GM12878 (cell line): ENCODE data around the gene KLHDC9. TPM values are rescaled to one million over a fixed set of nuclear protein-coding genes. Genes with fewer than 3 reads are reported as not detected.
A peak's percentile ranks its signal among the peaks of the same experiment; 100 is the strongest.

ENCODE experiments used
- CTCF ChIP-seq, 3 experiments: IDR thresholded peaks in 2 of 3; conservative IDR thresholded peaks in 1 of 3; 2 replicates each; pipeline ENCODE4 v1.5.1; 2011; ENCODE audit warnings: low read depth in 3 of 3, low read length in 3 of 3, mild to moderate bottlenecking in 3 of 3, control low read depth in 2 of 3, moderate library complexity in 2 of 3, inconsistent platforms in 1 of 3, mixed read lengths in 1 of 3; ENCODE audit not compliant: control insufficient read depth in 2 of 3, insufficient read depth in 1 of 3; ENCODE audit errors: extremely low read depth in 1 of 3
- CUX1 ChIP-seq: IDR thresholded peaks from 2 replicates; pipeline ENCODE4 v1.6.1; 2012; ENCODE audit warnings: improper control_type of control experiment, low read depth, low read length; ENCODE audit not compliant: insufficient replicate concordance
- E2F8 ChIP-seq: fragments of 450-650 bp; IDR thresholded peaks from 2 replicates; pipeline ENCODE4 v1.6.1; 2018; ENCODE audit warnings: mild to moderate bottlenecking, low read depth, moderate library complexity; ENCODE audit not compliant: partially characterized antibody
- ELK1 ChIP-seq: IDR thresholded peaks from 2 replicates; pipeline ENCODE4 v1.6.1; 2012; ENCODE audit warnings: low read depth, low read length, improper control_type of control experiment
- IKZF1 ChIP-seq: fragments of 450-650 bp; conservative IDR thresholded peaks from 2 replicates; pipeline ENCODE4 v1.6.1; 2017; ENCODE audit warnings: antibody characterized with exemption, mild to moderate bottlenecking
- SIX5 ChIP-seq: IDR thresholded peaks from 2 replicates; pipeline ENCODE4 v1.6.1; 2011; ENCODE audit warnings: mild to moderate bottlenecking, low read depth, low read length, moderate library complexity; ENCODE audit not compliant: severe bottlenecking
- SREBF1 ChIP-seq: IDR thresholded peaks from 2 replicates; pipeline ENCODE4 v1.6.1; 2012; ENCODE audit warnings: mild to moderate bottlenecking, low read length
- ZBTB33 ChIP-seq: fragments of 450-650 bp; IDR thresholded peaks from 2 replicates; pipeline ENCODE4 v1.6.1; 2017; ENCODE audit warnings: mild to moderate bottlenecking
- ZNF592 ChIP-seq: fragments of 450-650 bp; IDR thresholded peaks from 2 replicates; pipeline ENCODE4 v1.6.1; 2017; ENCODE audit warnings: mild to moderate bottlenecking, moderate library complexity
- polyA plus RNA-seq, 11 experiments: library from polyadenylated mRNA; depleted of rRNA in 4 of 11; unstranded in 6 of 11; stranded (reverse) in 5 of 11; fragments of >200 nt; fragmentation: Nextera tagmentation in 4 of 11; fragmentation: Illumina TruSeq in 1 of 11; extraction: Ambion mirVana in 4 of 11; extraction: Trizol in 1 of 11; gene quantifications; 1 replicate in 1 of 11; 2 replicates in 10 of 11; pipeline versions ENCODE4 v1.2.1 to v1.2.3, GENCODE V29; 2011 to 2016; ENCODE audit warnings: inconsistent platforms in 2 of 11, missing spikeins in 2 of 11, low read depth in 1 of 11
- total RNA-seq, 4 experiments: library from RNA; depleted of rRNA in 3 of 4; stranded (reverse); fragments of >200 nt in 3 of 4; fragmentation: Illumina TruSeq in 1 of 4; extraction: Trizol in 1 of 4; gene quantifications; 2 replicates each; pipeline versions ENCODE4 v1.2.1 to v1.2.3, GENCODE V29; 2013 to 2021

Gene KLHDC9
- total and polyA plus RNA-seq, 10 of the 15 experiments (the other 5 are each of a cell fraction or from before 2014, with no cell fraction given) = 0.66 to 4.9 (median 2.6) TPM

- TF ChIP-seq CTCF (IDR thresholded peaks at IDR 0.05 in 2 of 3, conservative IDR thresholded peaks at IDR 0.05 in 1 of 3; ENCODE audit: control insufficient read depth in 2 of 3, extremely low read depth in 1 of 3, insufficient read depth in 1 of 3, low read depth in 3 of 3, low read length in 3 of 3) (no peak), SREBF1 (no peak), E2F8 (no peak), ZNF592 (no peak), CUX1 (no peak), SIX5 (no peak), ELK1 (no peak), ZBTB33 (no peak), IKZF1 (peak; percentile 12)
These were observed 33.6 kb downstream of the KLHDC9 start (continued) for GRCh38 chr1:161131523-161132409.
